HG03060 (cell line): ENCODE data around the gene ZBTB7C.

Experiments
- ATAC-seq: cut with Tn5 transposase; IDR thresholded peaks from one replicate; pipeline ENCODE4 v1.9.1; 2021; ENCODE audit warnings: low read depth, moderate number of reproducible peaks; ENCODE audit not compliant: unreplicated experiment

Gene ZBTB7C

DNA sequence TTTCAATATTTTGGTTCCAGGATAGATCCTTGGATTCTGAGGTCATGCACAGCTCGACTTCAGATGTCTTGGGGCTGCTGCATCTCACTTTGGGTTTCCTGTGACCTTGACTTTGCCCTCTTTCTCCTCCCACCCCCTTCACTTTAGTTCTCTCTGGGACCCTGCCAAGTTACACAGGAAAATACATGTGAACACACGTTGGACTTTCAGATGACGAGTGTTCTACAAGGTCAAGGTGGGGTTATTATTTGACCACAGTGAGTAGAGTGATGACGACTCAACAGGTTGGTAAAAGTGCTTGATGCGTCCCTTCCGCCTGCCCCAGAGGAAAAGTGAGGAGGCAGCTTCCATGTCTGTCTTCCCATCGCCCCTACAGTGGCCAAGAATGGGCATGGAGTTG is 356.3 kb downstream of the ZBTB7C start:
- no peak for ATAC-seq

DNA sequence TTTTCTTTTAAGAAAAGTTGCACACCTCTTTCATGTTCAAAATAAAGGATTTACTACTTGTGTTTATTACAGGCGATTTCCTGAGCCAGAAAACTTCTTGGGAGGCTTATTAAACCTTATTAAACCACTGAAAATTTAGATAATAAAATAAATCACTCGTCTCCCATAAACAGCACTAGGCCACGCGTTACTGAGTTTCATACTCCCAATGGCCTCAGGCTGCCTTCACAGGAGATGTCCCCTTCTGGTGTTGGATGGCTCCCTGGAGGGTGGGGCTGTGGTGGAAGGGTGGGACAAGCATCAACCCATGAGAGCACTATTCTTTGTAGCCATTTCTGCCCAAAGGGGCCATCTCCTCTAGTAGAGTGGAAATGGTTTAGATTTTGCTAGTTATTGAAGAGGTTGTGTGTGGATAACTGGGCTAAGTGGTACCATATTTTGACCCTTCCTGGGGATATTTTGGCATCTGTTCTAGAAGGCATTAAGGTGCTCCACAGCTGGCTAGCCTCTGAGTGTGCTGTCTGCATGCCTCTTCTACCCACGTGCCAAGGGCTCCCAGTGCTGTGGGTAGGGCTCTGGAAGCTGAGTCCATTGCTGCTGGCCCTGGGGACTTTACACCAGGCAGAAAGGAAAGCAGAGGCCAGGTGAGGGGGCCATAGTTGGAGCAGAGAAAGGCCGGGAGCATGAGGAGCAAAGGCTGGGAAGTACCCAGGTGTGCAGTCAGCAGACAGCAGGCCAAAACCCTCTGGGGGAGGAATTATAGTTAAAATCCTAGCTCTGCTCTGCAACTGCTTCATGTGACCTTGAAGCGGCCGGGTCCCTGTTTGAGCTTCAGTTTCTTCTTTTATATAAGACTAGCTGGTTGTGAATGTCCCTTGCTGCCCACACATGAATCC is 357.0 kb downstream of the ZBTB7C start:
- ATAC-seq, result no peak

DNA sequence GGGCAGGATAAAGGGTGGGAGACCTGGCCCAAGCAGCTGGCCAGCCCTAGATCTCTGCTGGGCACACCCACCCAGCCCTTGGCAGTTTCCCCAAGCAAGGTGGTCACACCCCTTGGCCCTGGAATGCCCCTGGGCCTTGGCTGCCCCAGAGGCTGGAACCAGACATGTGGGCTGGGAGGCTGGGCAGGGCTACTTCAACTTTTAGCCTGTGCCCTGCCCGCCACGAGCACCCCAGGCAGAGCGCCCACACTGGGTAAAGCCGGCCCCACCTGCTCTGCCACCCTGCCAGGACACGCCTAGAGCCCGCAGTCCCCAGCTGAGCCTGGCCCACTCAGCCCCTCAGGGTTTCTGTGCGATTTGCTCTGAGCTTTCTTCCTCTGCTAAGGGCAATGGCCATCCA is 359.0 kb downstream of the ZBTB7C start:
- ATAC-seq, result no peak

- ATAC-seq, result no peak
Measured at GRCh38 chr18:48049757-48050156, 359.4 kb downstream of the ZBTB7C start.

DNA sequence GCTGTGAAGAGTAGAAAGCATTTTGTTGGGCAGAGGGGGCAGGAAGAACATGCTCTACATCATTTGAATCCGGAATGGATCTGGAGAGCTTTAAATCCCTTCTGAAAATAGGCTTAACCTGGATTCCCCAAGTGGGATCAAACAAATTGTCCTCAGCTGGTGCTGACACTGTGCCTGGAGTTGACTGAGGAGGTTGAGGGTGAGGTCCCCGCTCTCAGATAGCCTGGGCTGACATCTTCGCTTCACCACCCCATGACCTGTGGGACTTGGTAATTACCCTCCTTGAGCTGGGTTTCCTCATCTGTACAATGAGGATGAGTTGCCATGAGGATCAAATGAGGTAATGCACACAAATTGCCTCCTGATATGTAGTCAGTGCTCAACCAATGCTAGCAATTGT is 360.9 kb downstream of the ZBTB7C start:
- no peak for ATAC-seq

- ATAC-seq, result no peak
Measured at GRCh38 chr18:48046843-48047242, 362.3 kb downstream of the ZBTB7C start.

- ATAC-seq, result no peak
Measured at GRCh38 chr18:48045744-48046143, 363.4 kb downstream of the ZBTB7C start.

- no peak for ATAC-seq
Measured at GRCh38 chr18:48044944-48045343, 364.2 kb downstream of the ZBTB7C start.

- no peak for ATAC-seq
Measured at GRCh38 chr18:48043166-48043565, 366.0 kb downstream of the ZBTB7C start.

DNA sequence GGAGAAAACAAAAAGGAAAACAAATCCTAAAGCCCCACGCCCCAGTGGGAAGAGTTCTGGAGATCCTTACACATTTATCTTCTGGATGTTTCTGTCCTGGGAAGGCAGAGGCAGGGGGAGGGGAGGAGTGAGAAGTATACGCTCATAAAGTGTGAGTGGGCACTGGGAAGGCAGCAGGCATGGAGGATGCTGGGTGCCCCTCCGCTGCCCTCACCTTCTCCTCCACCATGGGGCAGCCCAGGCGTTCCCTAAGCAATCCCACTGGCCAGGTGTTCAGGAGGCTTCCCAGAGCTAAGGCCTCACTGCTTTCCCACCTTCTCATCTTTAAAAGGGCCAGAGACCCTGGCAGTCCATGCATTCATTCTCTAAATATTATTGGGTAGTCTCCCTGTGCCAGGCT is 366.8 kb downstream of the ZBTB7C start:
- no peak for ATAC-seq

- no peak for ATAC-seq
Measured at GRCh38 chr18:48040457-48041110, 368.6 kb downstream of the ZBTB7C start.

GRCh38 chr18:48039769-48040215 is 369.4 kb downstream of the ZBTB7C start:
- no peak for ATAC-seq

GRCh38 chr18:48038636-48039035 is 370.5 kb downstream of the ZBTB7C start:
- ATAC-seq, result no peak

DNA sequence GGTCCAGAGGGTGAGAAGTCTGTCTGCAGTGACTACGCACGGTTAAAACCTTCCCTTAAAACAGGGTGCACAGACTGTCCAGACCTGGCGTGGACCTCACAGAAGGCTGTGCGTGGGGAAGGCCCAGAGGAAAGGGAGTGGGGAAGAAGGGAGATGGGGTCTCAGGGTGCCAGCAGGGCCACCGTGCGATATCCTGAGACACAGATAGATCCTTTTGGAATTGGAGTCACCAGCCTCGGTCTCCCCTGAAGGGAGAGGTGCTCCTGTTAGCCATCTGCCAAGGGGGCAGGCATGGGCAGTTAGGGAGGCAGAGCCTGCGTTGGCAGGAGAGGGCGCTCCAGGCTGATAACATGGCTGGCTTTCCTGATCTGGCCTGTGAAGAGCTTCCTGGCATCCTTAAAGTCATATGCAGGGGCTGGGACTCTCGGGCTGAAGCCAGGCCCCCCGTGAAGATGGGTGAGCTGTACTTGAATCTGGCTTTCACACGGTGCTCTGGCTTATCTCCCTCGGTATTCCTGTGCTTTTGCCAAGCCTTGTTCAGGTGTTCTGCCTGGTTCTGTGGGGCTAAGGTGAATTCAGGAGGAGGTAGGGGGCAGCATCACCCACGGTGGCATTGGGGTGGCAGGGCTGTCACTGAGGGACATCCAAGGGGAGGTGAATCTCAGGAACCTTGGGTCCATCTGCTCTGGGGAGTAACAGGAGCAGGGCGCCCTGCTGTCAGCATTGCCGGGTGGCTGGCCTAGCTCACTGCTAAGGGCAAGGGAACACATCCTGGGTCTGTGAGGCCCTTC is 371.5 kb downstream of the ZBTB7C start:
- no peak for ATAC-seq

DNA sequence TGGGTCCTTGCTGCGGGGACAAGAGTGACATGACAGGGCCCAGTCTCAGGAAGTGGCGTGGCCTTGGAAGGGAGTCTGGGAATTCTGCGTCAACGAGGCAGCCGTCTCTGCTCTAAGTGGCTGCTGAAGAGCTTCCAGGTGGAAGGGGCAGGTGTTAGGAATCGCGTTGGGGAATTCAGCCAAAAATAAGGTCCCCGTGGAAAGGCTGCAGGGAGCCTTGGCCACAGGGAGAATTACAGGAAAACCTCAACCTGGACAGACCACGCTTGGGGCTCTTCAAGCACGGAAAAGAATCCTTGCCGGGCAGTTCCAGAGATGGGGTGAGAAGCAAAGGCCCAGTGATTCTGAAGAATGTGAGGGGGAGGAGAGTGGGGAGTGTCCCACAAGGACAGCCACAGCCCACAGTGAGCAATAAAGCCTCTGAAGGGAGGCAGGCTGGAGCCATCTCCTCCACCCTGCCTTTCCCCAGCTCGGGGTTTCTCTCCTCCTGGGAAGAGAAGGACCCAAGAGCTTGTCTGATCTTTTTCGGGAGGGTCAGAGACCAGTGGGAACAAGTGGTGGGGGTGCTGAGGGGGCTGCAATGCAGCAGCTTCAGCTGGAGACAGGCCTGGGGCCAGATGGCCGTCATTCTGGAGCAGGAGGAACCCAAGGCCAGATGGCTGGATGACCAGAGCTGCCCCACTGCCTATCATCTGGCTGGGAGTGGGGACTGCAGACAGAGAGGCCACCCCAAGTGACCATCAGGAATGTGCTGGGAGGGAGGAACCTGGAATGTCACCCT is 372.4 kb downstream of the ZBTB7C start:
- ATAC-seq, result no peak

- no peak for ATAC-seq
Measured at GRCh38 chr18:48036226-48036625, 373.0 kb downstream of the ZBTB7C start.

GRCh38 chr18:48035556-48035860 is 373.7 kb downstream of the ZBTB7C start:
- ATAC-seq, result no peak

GRCh38 chr18:48034651-48035555 is 374.3 kb downstream of the ZBTB7C start:
- ATAC-seq, result no peak

GRCh38 chr18:48033790-48034650 is 375.2 kb downstream of the ZBTB7C start:
- ATAC-seq, result no peak
